Measurements from ENCODE around the gene CCDC146. TPM values are rescaled to one million over a fixed set of nuclear protein-coding genes. Genes with fewer than 3 reads are reported as not detected.
"Not testable (repeated sequence)": the region's sequence is repeated elsewhere in the genome, so short reads cannot be mapped to it uniquely, and the experiment has no call there.

The CCDC146 gene
- total and polyA plus RNA-seq, 4 donors = 1.3 to 3.9 (median 3.1) TPM

- H3K27ac ChIP-seq (ENCODE audit: low read depth in 1 of 2, low read length in 2 of 2) = no peak overlapping the region
- no peak overlapping the region for H3K4me3 ChIP-seq (ENCODE audit: low read depth in 1 of 3, low read length in 3 of 3)
- no peak for TF ChIP-seq GABPA (IDR thresholded peaks at IDR 0.05 in 1 of 2, conservative IDR thresholded peaks at IDR 0.05 in 1 of 2)
- no peak for TF ChIP-seq TAF1 (conservative IDR thresholded peaks at IDR 0.05)
- no peak for TF ChIP-seq RXRA (IDR thresholded peaks at IDR 0.05)
- TF ChIP-seq NR2F2 (IDR thresholded peaks at IDR 0.05) = no peak
- TF ChIP-seq FOXA1 (IDR thresholded peaks at IDR 0.05) = no peak
- TF ChIP-seq, protein P1, sequence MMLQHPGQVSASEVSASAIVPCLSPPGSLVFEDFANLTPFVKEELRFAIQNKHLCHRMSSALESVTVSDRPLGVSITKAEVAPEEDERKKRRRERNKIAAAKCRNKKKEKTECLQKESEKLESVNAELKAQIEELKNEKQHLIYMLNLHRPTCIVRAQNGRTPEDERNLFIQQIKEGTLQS (IDR thresholded peaks at IDR 0.05) = no peak
- TF ChIP-seq HNF4G (IDR thresholded peaks at IDR 0.05) = no peak
- no peak for TF ChIP-seq HNF4A (conservative IDR thresholded peaks at IDR 0.05)
- TF ChIP-seq EGR1 (IDR thresholded peaks at IDR 0.05; ENCODE audit: low read depth in 2 of 2) = no peak
- no peaks in the 10 kb centered on the region for H3K4me1 ChIP-seq (ENCODE audit: control insufficient read depth in 4 of 4, insufficient read depth in 4 of 4, low read length in 3 of 4)
- no peak overlapping the region for H3K9ac ChIP-seq (ENCODE audit: low read depth in 1 of 2, low read length in 2 of 2)
- no peaks in the 10 kb centered on the region for H3K27me3 ChIP-seq (ENCODE audit: control insufficient read depth in 4 of 4, insufficient read depth in 4 of 4, low read length in 3 of 4)
- H3K36me3 ChIP-seq (ENCODE audit: control insufficient read depth in 4 of 4, insufficient read depth in 3 of 4, low read depth in 1 of 4, low read length in 3 of 4) = no peaks in the 10 kb centered on the region
- DNase-seq (ENCODE audit: low spot score) = no peak
- H3K9me3 ChIP-seq (ENCODE audit: control insufficient read depth in 4 of 4, low read length in 3 of 4) = peaks cover 0 to 3% (median 0%) of the 10 kb centered on the region in 4 donors
- 76% methylated on average over 2 of the region's 2 CpGs for WGBS
Observed at GRCh38 chr7:77223261-77223660, 100.8 kb downstream of the CCDC146 start.

GRCh38 chr7:77226357-77226839 is 104.0 kb downstream of the CCDC146 start:
- 88% methylated on average over 1 of the region's 1 CpG for WGBS
- DNase-seq (ENCODE audit: low spot score) = no peak
- no peaks in the 10 kb centered on the region for H3K9me3 ChIP-seq (ENCODE audit: control insufficient read depth in 4 of 4, low read length in 3 of 4)
- TF ChIP-seq JUND (IDR thresholded peaks at IDR 0.05) = no peak
- TF ChIP-seq ZBTB33 (IDR thresholded peaks at IDR 0.05) = no peak
- TF ChIP-seq YY1 (IDR thresholded peaks at IDR 0.05) = no peak
- H3K27ac ChIP-seq (ENCODE audit: low read depth in 1 of 2, low read length in 2 of 2) = no peak overlapping the region
- H3K36me3 ChIP-seq (ENCODE audit: control insufficient read depth in 4 of 4, insufficient read depth in 3 of 4, low read depth in 1 of 4, low read length in 3 of 4) = no peaks in the 10 kb centered on the region
- H3K4me1 ChIP-seq (ENCODE audit: control insufficient read depth in 4 of 4, insufficient read depth in 4 of 4, low read length in 3 of 4) = no peaks in the 10 kb centered on the region
- H3K27me3 ChIP-seq (ENCODE audit: control insufficient read depth in 4 of 4, insufficient read depth in 4 of 4, low read length in 3 of 4) = no peaks in the 10 kb centered on the region
- H3K9ac ChIP-seq (ENCODE audit: low read depth in 1 of 2, low read length in 2 of 2) = no peak overlapping the region
- H3K4me3 ChIP-seq (ENCODE audit: low read depth in 1 of 3, low read length in 3 of 3) = no peak overlapping the region

- not testable (repeated sequence) for H3K4me3 ChIP-seq (ENCODE audit: low read depth in 1 of 3, low read length in 3 of 3); H3K27ac ChIP-seq (ENCODE audit: low read depth in 1 of 2, low read length in 2 of 2)
Observed at GRCh38 chr7:77228795-77229194, 106.4 kb downstream of the CCDC146 start.

GRCh38 chr7:77232467-77232866 is 110.1 kb downstream of the CCDC146 start:
- Histone ChIP-seq H3K27me3 (ENCODE audit: control insufficient read depth in 4 of 4, insufficient read depth in 4 of 4, low read length in 3 of 4) (no peaks in the 10 kb centered on the region), H3K36me3 (ENCODE audit: control insufficient read depth in 4 of 4, insufficient read depth in 3 of 4, low read depth in 1 of 4, low read length in 3 of 4) (no peaks in the 10 kb centered on the region), H3K4me3 (ENCODE audit: low read depth in 1 of 3, low read length in 3 of 3) (no peak overlapping the region), H3K4me1 (ENCODE audit: control insufficient read depth in 4 of 4, insufficient read depth in 4 of 4, low read length in 3 of 4) (no peaks in the 10 kb centered on the region), H3K9ac (ENCODE audit: low read depth in 1 of 2, low read length in 2 of 2) (no peak overlapping the region), H3K9me3 (ENCODE audit: control insufficient read depth in 4 of 4, low read length in 3 of 4) (no peaks in the 10 kb centered on the region), H3K27ac (ENCODE audit: low read depth in 1 of 2, low read length in 2 of 2) (no peak overlapping the region)
- no peak for TF ChIP-seq FOXA2 (IDR thresholded peaks at IDR 0.05)
- DNase-seq (ENCODE audit: low spot score) = no peak
- WGBS = 96% methylated on average over 2 of the region's 2 CpGs

More at GRCh38 chr7:77228795-77229194, 106.4 kb downstream of the CCDC146 start:
- H3K4me1 ChIP-seq (ENCODE audit: control insufficient read depth in 4 of 4, insufficient read depth in 4 of 4, low read length in 3 of 4); H3K9me3 ChIP-seq (ENCODE audit: control insufficient read depth in 4 of 4, low read length in 3 of 4); DNase-seq (ENCODE audit: low spot score); H3K27me3 ChIP-seq (ENCODE audit: control insufficient read depth in 4 of 4, insufficient read depth in 4 of 4, low read length in 3 of 4); H3K36me3 ChIP-seq (ENCODE audit: control insufficient read depth in 4 of 4, insufficient read depth in 3 of 4, low read depth in 1 of 4, low read length in 3 of 4); H3K9ac ChIP-seq (ENCODE audit: low read depth in 1 of 2, low read length in 2 of 2): not testable (repeated sequence)
